ENCODE measurements around the gene NTM.

NTM gene

DNA sequence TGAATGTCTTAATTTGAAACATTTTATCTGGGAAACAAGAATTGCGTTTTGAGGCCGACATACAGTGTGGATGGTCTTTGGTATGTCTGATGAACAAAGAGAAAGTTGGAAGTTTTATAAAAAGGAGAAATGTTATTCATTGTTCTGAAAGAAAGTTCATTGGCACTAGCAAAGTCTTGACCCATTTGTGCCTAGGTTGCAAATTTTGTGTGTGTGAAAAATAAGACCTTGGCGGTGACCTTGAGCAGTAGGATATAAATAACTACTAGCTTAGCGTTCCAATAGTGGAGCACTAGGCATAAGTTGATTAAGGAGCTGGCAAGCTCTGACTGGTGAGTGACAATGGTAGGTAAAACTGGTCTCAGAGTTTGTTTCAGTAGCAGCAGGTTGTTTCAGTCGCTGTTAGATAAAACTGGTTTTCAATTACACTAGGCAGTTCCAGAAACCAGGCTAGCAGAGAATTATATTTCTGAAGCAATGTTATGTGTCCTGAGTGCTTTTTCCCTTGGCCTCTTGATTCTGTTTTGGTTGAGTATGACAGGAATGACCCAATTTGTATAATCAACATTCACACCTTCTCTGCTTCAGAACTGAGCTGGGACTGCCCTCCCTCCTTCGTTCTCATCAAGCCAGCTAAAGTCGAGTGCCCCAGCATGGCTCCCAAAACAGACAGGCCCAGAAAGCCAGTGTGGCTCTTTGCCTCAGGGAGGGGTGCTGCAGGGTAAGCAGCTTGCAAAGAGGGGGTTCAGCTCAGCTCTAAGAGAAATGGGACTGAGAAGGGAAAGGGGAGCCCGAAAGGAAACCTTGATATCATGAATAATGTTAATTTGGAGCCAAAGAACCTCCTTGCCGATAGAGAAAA, 85.7 kb downstream of the NTM start:
- DNase-seq: no peak
- Mint-ChIP-seq H3K27ac (no peak overlapping the region), H3K9me3 (no peaks in the 10 kb centered on the region), H3K4me3 (no peak overlapping the region), H3K4me1 (no peaks in the 10 kb centered on the region), H3K36me3 (no peaks in the 10 kb centered on the region), H3K27me3 (no peaks in the 10 kb centered on the region)
- no peak for ATAC-seq (replicated peaks)

DNA sequence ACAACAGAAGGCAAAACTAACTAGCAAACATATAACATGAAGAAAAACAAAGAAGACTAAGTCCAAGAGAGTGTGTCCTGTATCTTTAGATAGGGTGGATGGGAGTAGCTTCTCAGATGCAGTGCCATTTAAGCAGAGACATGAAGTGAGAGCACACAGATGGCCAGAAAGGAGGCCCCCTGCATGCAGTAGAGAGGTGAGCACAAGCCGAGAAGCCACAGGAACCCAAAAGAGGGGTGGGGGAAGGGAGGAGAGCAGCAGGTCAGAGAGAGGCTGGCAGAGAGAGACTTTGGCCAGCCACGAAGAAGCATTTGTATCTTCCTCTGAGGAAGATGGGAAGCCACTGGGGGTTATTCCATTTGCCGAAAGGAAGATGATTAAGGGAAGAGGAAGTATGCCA, 86.7 kb downstream of the NTM start:
- H3K27ac Mint-ChIP-seq: no peak overlapping the region
- ATAC-seq (replicated peaks): no peak
- no peak overlapping the region for H3K4me3 Mint-ChIP-seq

DNA sequence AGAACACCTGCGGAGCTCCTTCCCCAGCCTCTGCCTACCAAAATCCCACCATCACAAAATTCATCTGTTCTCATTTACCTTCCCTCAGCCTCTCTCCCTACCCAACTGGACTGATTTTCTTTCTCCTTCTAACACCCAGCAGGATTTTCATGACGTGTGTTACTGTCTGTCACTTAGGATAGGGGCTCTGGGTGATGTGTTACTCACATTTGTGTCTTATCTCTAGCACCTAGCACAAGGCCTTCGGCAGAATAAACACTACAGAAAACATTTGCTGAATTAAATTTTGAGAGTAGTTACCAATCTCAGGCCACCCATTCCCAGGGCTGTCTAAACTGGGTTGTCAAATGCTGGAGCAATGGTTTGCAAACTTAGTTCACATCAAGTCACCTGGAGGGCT, 88.0 kb downstream of the NTM start:
- Mint-ChIP-seq H3K36me3 (no peaks in the 10 kb centered on the region), H3K4me1 (no peaks in the 10 kb centered on the region), H3K27ac (no peak overlapping the region), H3K4me3 (no peak overlapping the region), H3K27me3 (peaks cover under 1 to 1% of the 10 kb centered on the region in 2 donors), H3K9me3 (no peaks in the 10 kb centered on the region)
- ATAC-seq (replicated peaks) (no peak), DNase-seq (no peak)

More for the DNA sequence above, 86.7 kb downstream of the NTM start:
- Mint-ChIP-seq H3K36me3 (no peaks in the 10 kb centered on the region), H3K27me3 (no peaks in the 10 kb centered on the region), H3K9me3 (no peaks in the 10 kb centered on the region), H3K4me1 (no peaks in the 10 kb centered on the region)
- DNase-seq: no peak

DNA sequence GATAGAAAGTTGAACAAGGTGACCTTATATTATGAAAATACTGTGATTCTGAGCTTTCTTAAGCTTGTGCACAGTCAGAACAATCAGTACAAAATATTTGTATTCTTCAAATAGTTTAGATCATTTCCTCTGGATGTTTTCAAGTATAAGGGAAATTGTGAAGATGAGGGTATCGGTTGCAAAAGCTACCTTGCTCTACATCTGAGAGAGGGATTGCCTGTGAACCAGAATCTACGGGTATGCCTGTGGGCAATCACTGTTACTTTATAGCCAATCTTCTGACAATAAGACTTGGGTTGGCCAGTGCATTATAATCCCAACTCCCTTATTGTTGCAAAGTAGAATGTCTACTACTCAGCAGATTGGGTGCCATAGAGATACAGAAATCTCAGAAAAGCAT, 90.5 kb downstream of the NTM start:
- H3K27ac Mint-ChIP-seq: no peak overlapping the region
- ATAC-seq (replicated peaks) (no peak), DNase-seq (no peak)
- H3K4me3 Mint-ChIP-seq: no peak overlapping the region
- no peaks in the 10 kb centered on the region for H3K9me3 Mint-ChIP-seq
- H3K27me3 Mint-ChIP-seq: peaks cover 11 to 12% of the 10 kb centered on the region in 2 donors
- peaks cover 0 to 1% of the 10 kb centered on the region in 2 donors for H3K4me1 Mint-ChIP-seq
- no peaks in the 10 kb centered on the region for H3K36me3 Mint-ChIP-seq

DNA sequence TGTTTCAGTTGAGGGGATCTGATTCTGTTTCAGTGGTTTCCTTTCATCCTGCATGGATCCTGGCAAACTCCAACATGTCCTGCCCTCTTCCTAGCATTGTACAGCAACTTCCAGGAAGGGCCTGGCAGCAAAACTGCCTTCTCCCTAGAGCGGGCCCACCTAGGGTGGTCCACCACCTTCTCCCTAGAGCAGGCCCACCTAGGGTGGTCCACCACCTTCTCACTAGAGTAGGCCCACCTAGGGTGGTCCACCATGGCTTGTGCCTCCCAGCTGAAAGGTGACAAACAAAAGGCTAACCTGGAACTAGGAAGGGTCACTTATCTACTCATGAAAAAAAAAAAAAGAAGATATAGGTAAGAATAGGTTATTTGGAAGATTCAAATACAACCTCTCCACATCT, 92.2 kb downstream of the NTM start:
- ATAC-seq (replicated peaks): no peak
- no peak for DNase-seq
- Mint-ChIP-seq H3K27ac (no peak overlapping the region), H3K4me3 (no peak overlapping the region), H3K4me1 (peaks cover 0 to 1% of the 10 kb centered on the region in 2 donors), H3K27me3 (peaks cover 12 to 13% of the 10 kb centered on the region in 2 donors), H3K36me3 (no peaks in the 10 kb centered on the region), H3K9me3 (no peaks in the 10 kb centered on the region)

DNA sequence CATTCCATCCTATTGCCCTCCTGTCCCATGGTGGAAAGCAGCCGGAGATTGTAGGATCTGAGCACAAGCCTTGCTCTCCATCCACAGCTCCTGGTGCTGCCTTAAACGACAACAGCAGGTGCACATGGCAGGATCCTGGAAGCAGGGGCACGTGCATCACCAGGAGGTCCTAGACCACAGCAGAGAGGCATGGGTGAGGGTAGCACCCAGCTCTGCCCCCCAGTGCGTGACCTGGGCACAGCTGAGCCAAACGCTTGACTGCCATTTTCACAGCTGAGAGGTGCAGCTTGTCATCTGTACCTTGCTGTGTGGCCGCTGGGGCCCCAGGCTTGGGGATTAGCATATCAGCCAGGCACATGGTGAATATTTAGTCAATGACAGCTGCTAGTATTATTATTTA, 92.7 kb downstream of the NTM start:
- no peak for ATAC-seq (replicated peaks)
- no peaks in the 10 kb centered on the region for H3K9me3 Mint-ChIP-seq
- no peak overlapping the region for H3K4me3 Mint-ChIP-seq
- H3K4me1 Mint-ChIP-seq: peaks cover 0 to 1% of the 10 kb centered on the region in 2 donors
- no peak overlapping the region for H3K27ac Mint-ChIP-seq
- H3K27me3 Mint-ChIP-seq: peaks cover 12 to 13% of the 10 kb centered on the region in 2 donors
- no peaks in the 10 kb centered on the region for H3K36me3 Mint-ChIP-seq
- no peak for DNase-seq

DNA sequence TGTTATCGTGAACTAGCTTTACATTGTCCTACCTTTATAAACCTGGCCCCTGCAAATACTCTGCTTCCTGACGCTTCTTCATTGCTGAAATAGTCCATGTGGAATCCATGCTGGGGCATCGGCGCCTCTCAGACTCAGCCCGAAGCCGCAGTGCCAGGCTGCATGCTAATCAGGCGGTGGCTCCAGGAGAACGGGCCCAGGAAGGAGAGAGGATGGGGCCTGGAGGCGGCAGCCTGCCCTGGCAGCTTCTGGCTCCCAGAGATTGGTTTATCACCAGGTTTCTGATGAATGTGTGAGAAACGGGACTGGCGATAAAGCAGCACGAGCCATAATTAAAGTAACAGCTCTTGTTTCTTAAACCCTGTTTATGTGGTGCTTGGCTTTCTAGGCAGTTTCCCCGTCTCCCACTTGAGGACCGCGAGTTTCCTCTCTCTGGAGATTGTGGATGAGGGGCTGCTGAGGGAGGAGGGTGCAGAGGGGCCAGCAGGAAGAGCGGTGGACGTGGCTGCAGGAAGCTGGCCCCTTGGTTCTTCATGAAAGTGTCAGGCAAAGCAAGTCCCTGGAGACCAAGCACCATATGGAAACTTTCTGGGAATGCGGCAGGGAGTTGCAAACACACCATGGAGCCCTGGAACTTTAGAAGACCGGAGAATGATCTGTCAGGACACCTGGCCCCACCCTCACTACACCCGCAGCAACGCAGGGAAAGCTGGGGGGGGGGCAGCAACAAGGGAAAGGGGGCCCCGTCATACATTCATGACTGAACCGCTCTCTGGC, 93.4 kb downstream of the NTM start:
- Mint-ChIP-seq H3K9me3 (no peaks in the 10 kb centered on the region), H3K27ac (no peak overlapping the region), H3K4me3 (no peak overlapping the region), H3K27me3 (peaks cover 12 to 13% of the 10 kb centered on the region in 2 donors), H3K36me3 (no peaks in the 10 kb centered on the region), H3K4me1 (peaks cover 0 to 1% of the 10 kb centered on the region in 2 donors)
- no peak for ATAC-seq (replicated peaks)
- DNase-seq: no peak

DNA sequence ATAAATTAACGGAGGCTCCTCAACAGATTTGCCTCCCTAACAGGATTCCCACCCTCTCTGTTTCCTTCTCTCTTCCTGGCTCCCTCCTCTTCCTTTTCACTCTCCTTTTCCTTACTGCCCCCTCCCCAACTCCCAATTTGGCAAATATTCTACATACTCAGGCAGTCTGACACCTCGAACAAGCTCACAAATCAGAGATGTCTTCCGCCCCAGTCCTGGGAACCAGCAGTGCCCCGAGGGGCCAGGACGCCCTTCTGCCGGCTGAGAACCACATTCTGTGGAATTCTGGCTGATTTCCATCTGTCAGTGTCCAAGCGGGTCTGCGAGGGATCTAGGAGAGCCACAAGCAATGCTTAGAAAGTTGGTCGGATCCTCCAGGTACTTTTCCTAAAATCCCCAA, 94.0 kb downstream of the NTM start:
- Mint-ChIP-seq H3K9me3 (peaks cover 0 to 2% of the 10 kb centered on the region in 2 donors), H3K4me1 (peaks cover 0 to 1% of the 10 kb centered on the region in 2 donors), H3K27ac (no peak overlapping the region), H3K27me3 (peaks cover 12 to 13% of the 10 kb centered on the region in 2 donors), H3K4me3 (no peak overlapping the region), H3K36me3 (no peaks in the 10 kb centered on the region)
- ATAC-seq (replicated peaks) (no peak), DNase-seq (no peak)

DNA sequence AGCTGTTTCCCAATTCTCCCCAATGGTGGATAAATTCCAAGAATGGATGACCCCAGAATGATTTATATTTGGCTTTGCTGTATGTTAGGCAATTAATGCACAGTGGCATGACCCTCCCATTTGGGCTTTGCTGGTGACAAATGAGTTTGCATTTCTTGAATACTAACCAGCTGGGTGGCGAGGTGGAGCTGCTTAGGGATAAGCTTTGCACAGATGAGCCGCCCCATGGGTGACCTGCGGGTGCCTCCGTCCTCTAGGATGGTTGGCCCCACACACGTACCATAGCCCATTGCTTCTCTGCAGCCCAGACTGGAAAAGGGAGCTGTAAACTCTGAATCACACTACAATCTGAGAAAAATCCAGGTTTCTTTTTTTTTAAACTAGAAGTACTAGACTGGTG, 94.6 kb downstream of the NTM start:
- Mint-ChIP-seq H3K27me3 (peaks cover 12 to 13% of the 10 kb centered on the region in 2 donors), H3K4me3 (no peak overlapping the region), H3K4me1 (peaks cover 0 to 1% of the 10 kb centered on the region in 2 donors), H3K9me3 (peaks cover 0 to 2% of the 10 kb centered on the region in 2 donors), H3K27ac (no peak overlapping the region), H3K36me3 (no peaks in the 10 kb centered on the region)
- ATAC-seq (replicated peaks) (no peak), DNase-seq (no peak)

DNA sequence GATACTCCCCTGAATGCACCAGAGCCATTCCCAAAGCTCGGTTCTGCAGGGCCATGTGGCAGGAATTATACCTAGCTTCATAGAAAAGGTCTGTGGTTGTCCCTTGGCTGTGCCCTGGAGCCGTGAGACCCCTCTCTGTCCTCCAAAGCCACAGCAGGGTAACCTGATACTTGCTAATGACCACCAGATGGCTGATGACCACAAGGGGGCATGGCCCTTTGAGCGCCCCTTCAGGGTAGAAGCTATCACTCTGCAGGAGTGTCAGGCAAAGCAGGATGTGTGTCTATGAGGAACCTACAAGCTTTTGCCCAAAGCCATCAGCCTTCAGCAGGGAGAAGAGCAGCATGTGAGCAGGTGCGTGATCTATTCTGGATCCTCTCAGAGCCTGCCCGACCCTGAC, 95.3 kb downstream of the NTM start:
- Mint-ChIP-seq H3K4me3 (no peak overlapping the region), H3K36me3 (no peaks in the 10 kb centered on the region), H3K27me3 (peaks cover 12 to 13% of the 10 kb centered on the region in 2 donors), H3K9me3 (peaks cover 0 to 2% of the 10 kb centered on the region in 2 donors), H3K27ac (no peak overlapping the region), H3K4me1 (peaks cover 0 to 1% of the 10 kb centered on the region in 2 donors)
- DNase-seq: no peak
- ATAC-seq (replicated peaks): no peak

DNA sequence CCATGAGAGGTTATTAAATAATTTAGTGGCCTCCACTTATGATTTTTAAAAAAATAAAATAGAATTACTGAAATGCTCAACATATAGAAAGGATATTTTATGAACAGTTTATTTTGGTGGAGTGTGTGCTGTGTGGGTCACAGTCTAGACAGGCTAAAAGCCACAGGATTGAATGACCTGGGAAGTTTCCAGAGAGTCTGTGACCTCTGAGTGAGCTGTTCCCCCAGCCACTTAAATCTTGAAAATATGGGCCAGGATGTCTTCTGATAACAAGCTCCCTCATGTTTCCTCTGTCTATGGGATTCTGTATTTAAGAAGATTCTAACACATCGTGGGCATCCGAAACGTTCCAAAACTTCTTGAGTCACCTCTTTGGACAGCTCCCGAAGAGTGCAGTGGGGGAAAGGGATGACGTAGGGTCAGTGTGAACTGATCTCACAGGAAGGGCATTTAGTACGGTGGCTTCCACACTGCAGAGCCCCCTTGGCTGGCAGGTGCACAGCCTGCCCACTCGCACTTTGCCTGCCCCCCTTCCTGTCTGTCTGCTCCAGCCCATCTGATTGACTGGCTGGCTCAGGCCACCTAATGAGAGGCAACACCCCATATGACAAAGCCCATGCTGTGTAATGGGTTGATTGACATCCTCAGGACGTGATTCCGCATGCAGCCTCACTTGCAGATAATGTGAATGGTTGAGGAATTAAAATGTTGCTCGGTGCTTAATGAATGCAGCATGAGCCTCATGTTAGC, 97.4 kb downstream of the NTM start:
- ATAC-seq (replicated peaks) (no peak), DNase-seq (no peak)
- H3K27ac Mint-ChIP-seq: no peak overlapping the region
- peaks cover 2 to 4% of the 10 kb centered on the region in 2 donors for H3K9me3 Mint-ChIP-seq
- peaks cover 12 to 13% of the 10 kb centered on the region in 2 donors for H3K27me3 Mint-ChIP-seq
- H3K4me1 Mint-ChIP-seq: peaks cover 0 to 1% of the 10 kb centered on the region in 2 donors
- H3K36me3 Mint-ChIP-seq: no peaks in the 10 kb centered on the region
- H3K4me3 Mint-ChIP-seq: no peak overlapping the region

DNA sequence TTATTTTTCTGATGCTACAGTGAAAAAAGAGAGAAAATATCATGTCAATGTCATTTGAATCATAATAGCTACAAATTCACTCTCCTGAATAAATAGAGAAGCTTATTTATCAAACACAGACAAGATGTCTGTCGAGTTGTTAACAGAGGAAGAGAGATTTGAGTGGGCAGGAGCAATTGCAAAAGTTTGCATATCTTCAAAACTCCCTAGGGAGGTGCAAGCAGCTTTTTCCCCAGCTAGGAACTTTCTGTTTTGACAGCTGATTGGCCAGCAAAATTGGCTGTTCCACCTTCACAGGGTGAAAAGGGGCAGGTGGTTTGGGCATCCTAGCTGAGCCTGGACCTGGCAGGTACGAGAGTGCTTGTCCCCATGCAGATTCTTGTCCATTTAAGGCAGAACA, 98.2 kb downstream of the NTM start:
- DNase-seq (no peak), ATAC-seq (replicated peaks) (no peak)
- Mint-ChIP-seq H3K27ac (no peak overlapping the region), H3K36me3 (no peaks in the 10 kb centered on the region), H3K4me1 (peaks cover 0 to 1% of the 10 kb centered on the region in 2 donors), H3K9me3 (peaks cover 2 to 4% of the 10 kb centered on the region in 2 donors), H3K27me3 (peaks cover 10 to 11% of the 10 kb centered on the region in 2 donors), H3K4me3 (no peak overlapping the region)

DNA sequence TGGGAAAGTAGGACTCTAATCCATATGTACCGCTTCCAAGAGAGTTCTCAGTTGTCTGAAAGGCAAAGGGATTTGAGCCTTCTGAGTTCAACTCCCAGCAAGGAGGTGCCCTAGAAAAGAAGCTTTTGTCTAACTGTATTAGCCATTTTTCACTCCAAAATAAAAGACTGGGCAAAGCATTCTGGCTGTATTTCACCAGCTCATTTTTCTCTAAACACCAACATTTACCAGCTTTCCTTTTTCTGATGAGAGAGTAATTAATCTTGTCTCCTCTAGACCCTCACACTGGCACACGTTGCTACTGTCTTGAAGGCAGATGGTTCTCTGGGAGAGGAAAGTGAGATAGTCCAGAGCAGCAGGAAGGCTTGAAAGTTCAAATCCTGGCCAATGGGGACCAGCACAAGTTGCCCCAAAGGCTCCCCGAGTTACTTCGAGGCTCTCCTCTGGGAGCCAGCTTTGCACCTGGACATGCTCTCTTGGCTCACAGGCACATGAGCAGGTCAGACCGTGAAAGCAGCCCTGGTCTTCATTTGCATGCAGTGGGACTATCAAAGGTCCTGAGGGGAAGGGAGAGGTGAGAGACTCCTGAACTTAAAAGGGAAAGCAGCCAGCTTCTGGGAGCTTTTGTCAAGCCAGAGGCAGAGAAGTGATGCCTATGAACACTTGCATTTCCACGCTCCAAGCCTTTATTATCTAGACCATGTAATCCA, 100.0 kb downstream of the NTM start:
- Mint-ChIP-seq H3K36me3 (no peaks in the 10 kb centered on the region), H3K4me1 (no peaks in the 10 kb centered on the region), H3K27ac (no peak overlapping the region), H3K9me3 (peaks cover 4 to 12% of the 10 kb centered on the region in 2 donors), H3K27me3 (peaks cover 0 to 5% of the 10 kb centered on the region in 2 donors), H3K4me3 (no peak overlapping the region)
- DNase-seq (no peak), ATAC-seq (replicated peaks) (no peak)

DNA sequence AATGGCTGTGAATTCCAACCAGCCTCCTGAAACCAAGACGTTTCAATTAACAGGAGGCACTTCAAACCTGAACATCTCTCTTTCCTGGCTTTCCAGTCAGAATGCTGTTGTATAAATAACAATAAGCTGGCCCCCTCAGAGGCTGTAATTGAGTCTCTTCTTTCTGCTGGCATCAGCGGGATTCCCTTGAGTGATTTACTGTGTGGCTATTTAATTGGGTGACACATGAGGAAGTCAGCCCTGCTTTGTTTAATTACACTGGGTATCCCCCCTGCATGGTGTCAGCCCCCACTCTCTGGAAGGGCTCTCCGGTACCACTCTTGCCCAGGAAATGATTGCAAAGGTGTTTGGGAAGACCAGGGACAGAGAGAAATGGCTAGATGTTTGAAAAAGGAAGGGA, 101.6 kb downstream of the NTM start:
- peaks cover 4 to 12% of the 10 kb centered on the region in 2 donors for H3K9me3 Mint-ChIP-seq
- H3K4me3 Mint-ChIP-seq: no peak overlapping the region
- no peak for ATAC-seq (replicated peaks)
- H3K4me1 Mint-ChIP-seq: no peaks in the 10 kb centered on the region
- H3K27ac Mint-ChIP-seq: no peak overlapping the region
- no peak for DNase-seq
- H3K27me3 Mint-ChIP-seq: no peaks in the 10 kb centered on the region
- no peaks in the 10 kb centered on the region for H3K36me3 Mint-ChIP-seq
